Stomach smooth muscle (tissue), 2 donors: ENCODE results near the gene SCIN.

Experiments used
- H3K27ac ChIP-seq: one replicate; pipeline ENCODE4 v1.7.0; 2013; ENCODE audit warnings: mild to moderate bottlenecking, low read length, inconsistent platforms
- H3K27me3 ChIP-seq, 2 donors: one replicate each; pipeline ENCODE4 v1.7.0; 2013; ENCODE audit warnings: low read length in 2 of 2; ENCODE audit not compliant: insufficient read depth in 2 of 2, control insufficient read depth in 1 of 2
- H3K36me3 ChIP-seq, 2 donors: one replicate each; pipeline ENCODE4 v1.7.0; 2013; ENCODE audit warnings: low read length in 2 of 2; ENCODE audit not compliant: control insufficient read depth in 2 of 2, insufficient read depth in 2 of 2
- H3K4me1 ChIP-seq: one replicate; pipeline ENCODE4 v1.7.0; 2013; ENCODE audit warnings: low read length; ENCODE audit not compliant: control insufficient read depth, insufficient read depth
- H3K4me3 ChIP-seq, 2 donors: one replicate each; pipeline ENCODE4 v1.7.0; 2013; ENCODE audit warnings: low read length in 2 of 2
- H3K9ac ChIP-seq, 2 donors: one replicate each; pipeline ENCODE4 v1.7.0; 2013; ENCODE audit warnings: low read length in 2 of 2, mild to moderate bottlenecking in 1 of 2
- H3K9me3 ChIP-seq, 2 donors: one replicate each; pipeline ENCODE4 v1.7.0; 2013; ENCODE audit warnings: low read length in 2 of 2; ENCODE audit not compliant: control insufficient read depth in 2 of 2
- donor health status: healthy.
- donor health status: Pancreatic carcinoma.

SCIN gene

GRCh38 chr7:12584930-12585329 is 14.4 kb downstream of the SCIN start:
- no peak overlapping the region for H3K27ac ChIP-seq
- no peaks in the 10 kb centered on the region for H3K27me3 ChIP-seq
- H3K4me3 ChIP-seq = no peak overlapping the region
- no peaks in the 10 kb centered on the region for H3K4me1 ChIP-seq
- no peak overlapping the region for H3K9ac ChIP-seq
- no peaks in the 10 kb centered on the region for H3K9me3 ChIP-seq
- H3K36me3 ChIP-seq = no peaks in the 10 kb centered on the region

- Histone ChIP-seq H3K36me3 (no peaks in the 10 kb centered on the region), H3K27ac (no peak overlapping the region), H3K4me3 (no peak overlapping the region), H3K9ac (no peak overlapping the region), H3K9me3 (no peaks in the 10 kb centered on the region), H3K27me3 (no peaks in the 10 kb centered on the region), H3K4me1 (no peaks in the 10 kb centered on the region)
Measured at GRCh38 chr7:12586271-12586670, 15.8 kb downstream of the SCIN start.

- Histone ChIP-seq H3K27me3 (no peaks in the 10 kb centered on the region), H3K27ac (no peak overlapping the region), H3K36me3 (no peaks in the 10 kb centered on the region), H3K9me3 (no peaks in the 10 kb centered on the region), H3K9ac (no peak overlapping the region), H3K4me1 (no peaks in the 10 kb centered on the region), H3K4me3 (no peak overlapping the region)
Measured at GRCh38 chr7:12588259-12588904, 17.9 kb downstream of the SCIN start.

GRCh38 chr7:12590559-12590958 is 20.0 kb downstream of the SCIN start:
- H3K4me3 ChIP-seq = no peak overlapping the region
- H3K4me1 ChIP-seq = no peaks in the 10 kb centered on the region
- no peak overlapping the region for H3K9ac ChIP-seq
- H3K27ac ChIP-seq = no peak overlapping the region
- H3K9me3 ChIP-seq = peaks cover 0 to 3% of the 10 kb centered on the region in 2 donors
- H3K27me3 ChIP-seq = no peaks in the 10 kb centered on the region
- H3K36me3 ChIP-seq = no peaks in the 10 kb centered on the region

- Histone ChIP-seq H3K4me3 (no peak overlapping the region), H3K4me1 (no peaks in the 10 kb centered on the region), H3K27me3 (no peaks in the 10 kb centered on the region), H3K9me3 (peaks cover 0 to 3% of the 10 kb centered on the region in 2 donors), H3K9ac (no peak overlapping the region), H3K27ac (no peak overlapping the region), H3K36me3 (no peaks in the 10 kb centered on the region)
Measured at GRCh38 chr7:12594122-12594897, 23.8 kb downstream of the SCIN start.

GRCh38 chr7:12595148-12595547 is 24.6 kb downstream of the SCIN start:
- Histone ChIP-seq H3K9ac (no peak overlapping the region), H3K36me3 (no peaks in the 10 kb centered on the region), H3K27ac (no peak overlapping the region), H3K9me3 (peaks cover 0 to 3% of the 10 kb centered on the region in 2 donors), H3K4me3 (no peak overlapping the region), H3K27me3 (no peaks in the 10 kb centered on the region), H3K4me1 (no peaks in the 10 kb centered on the region)

- no peaks in the 10 kb centered on the region for H3K36me3 ChIP-seq
- no peak overlapping the region for H3K27ac ChIP-seq
- H3K4me1 ChIP-seq = no peaks in the 10 kb centered on the region
- peaks cover 0 to 3% of the 10 kb centered on the region in 2 donors for H3K9me3 ChIP-seq
- no peaks in the 10 kb centered on the region for H3K27me3 ChIP-seq
- no peak overlapping the region for H3K9ac ChIP-seq
- no peak overlapping the region for H3K4me3 ChIP-seq
Measured at GRCh38 chr7:12596225-12596790, 25.8 kb downstream of the SCIN start.

GRCh38 chr7:12601302-12601869 is 30.9 kb downstream of the SCIN start:
- no peaks in the 10 kb centered on the region for H3K4me1 ChIP-seq
- H3K9ac ChIP-seq = no peak overlapping the region
- no peak overlapping the region for H3K4me3 ChIP-seq
- no peaks in the 10 kb centered on the region for H3K9me3 ChIP-seq
- H3K36me3 ChIP-seq = no peaks in the 10 kb centered on the region
- H3K27ac ChIP-seq = no peak overlapping the region
- H3K27me3 ChIP-seq = no peaks in the 10 kb centered on the region

- Histone ChIP-seq H3K36me3 (no peaks in the 10 kb centered on the region), H3K27me3 (no peaks in the 10 kb centered on the region), H3K27ac (no peak overlapping the region), H3K9me3 (no peaks in the 10 kb centered on the region), H3K4me1 (no peaks in the 10 kb centered on the region), H3K9ac (no peak overlapping the region), H3K4me3 (no peak overlapping the region)
Measured at GRCh38 chr7:12607134-12607533, 36.6 kb downstream of the SCIN start.

- Histone ChIP-seq H3K4me3 (no peak overlapping the region), H3K36me3 (no peaks in the 10 kb centered on the region), H3K4me1 (no peaks in the 10 kb centered on the region), H3K9ac (no peak overlapping the region), H3K9me3 (no peaks in the 10 kb centered on the region), H3K27me3 (no peaks in the 10 kb centered on the region), H3K27ac (no peak overlapping the region)
Measured at GRCh38 chr7:12609561-12609960, 39.0 kb downstream of the SCIN start.
